ENCODE data around the gene TAC3.

Gene TAC3

DNA sequence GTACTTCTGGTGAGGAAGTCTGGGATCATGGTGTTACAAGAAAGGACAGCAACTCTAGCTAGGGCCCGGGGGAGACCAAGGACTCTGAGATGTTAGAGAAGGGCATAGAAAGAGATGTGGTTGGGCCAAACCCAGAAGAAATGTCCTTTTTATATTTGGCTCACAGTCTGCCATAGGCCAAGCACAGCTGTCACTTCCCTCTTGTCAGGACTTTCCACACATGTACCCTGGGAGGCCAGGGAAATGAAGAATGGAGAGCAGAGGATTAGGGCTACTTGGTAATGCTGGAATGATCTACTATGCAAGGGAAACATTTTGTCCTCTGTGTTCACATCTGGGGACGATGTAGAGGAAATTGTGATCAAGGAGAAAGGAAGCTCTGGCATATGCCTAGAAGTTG is 24.4 kb upstream of the TAC3 start:
- TF ChIP-seq NFIC (IDR thresholded peaks at IDR 0.05) (no peak), ZBTB7A (IDR thresholded peaks at IDR 0.05; ENCODE audit: low read depth) (no peak), EP300 (IDR thresholded peaks at IDR 0.05; ENCODE audit: borderline replicate concordance) (no peak), TAF1 (IDR thresholded peaks at IDR 0.05; ENCODE audit: low read depth) (no peak), CEBPB (IDR thresholded peaks at IDR 0.05) (no peak), EGR1 (IDR thresholded peaks at IDR 0.05) (no peak), TEAD4 (IDR thresholded peaks at IDR 0.05) (no peak), CREB1 (IDR thresholded peaks at IDR 0.05; ENCODE audit: low read depth) (no peak), YY1 (IDR thresholded peaks at IDR 0.05; ENCODE audit: low read depth) (no peak)
- TF ChIP-seq, protein P1, sequence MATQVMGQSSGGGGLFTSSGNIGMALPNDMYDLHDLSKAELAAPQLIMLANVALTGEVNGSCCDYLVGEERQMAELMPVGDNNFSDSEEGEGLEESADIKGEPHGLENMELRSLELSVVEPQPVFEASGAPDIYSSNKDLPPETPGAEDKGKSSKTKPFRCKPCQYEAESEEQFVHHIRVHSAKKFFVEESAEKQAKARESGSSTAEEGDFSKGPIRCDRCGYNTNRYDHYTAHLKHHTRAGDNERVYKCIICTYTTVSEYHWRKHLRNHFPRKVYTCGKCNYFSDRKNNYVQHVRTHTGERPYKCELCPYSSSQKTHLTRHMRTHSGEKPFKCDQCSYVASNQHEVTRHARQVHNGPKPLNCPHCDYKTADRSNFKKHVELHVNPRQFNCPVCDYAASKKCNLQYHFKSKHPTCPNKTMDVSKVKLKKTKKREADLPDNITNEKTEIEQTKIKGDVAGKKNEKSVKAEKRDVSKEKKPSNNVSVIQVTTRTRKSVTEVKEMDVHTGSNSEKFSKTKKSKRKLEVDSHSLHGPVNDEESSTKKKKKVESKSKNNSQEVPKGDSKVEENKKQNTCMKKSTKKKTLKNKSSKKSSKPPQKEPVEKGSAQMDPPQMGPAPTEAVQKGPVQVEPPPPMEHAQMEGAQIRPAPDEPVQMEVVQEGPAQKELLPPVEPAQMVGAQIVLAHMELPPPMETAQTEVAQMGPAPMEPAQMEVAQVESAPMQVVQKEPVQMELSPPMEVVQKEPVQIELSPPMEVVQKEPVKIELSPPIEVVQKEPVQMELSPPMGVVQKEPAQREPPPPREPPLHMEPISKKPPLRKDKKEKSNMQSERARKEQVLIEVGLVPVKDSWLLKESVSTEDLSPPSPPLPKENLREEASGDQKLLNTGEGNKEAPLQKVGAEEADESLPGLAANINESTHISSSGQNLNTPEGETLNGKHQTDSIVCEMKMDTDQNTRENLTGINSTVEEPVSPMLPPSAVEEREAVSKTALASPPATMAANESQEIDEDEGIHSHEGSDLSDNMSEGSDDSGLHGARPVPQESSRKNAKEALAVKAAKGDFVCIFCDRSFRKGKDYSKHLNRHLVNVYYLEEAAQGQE (IDR thresholded peaks at IDR 0.05; ENCODE audit: low read depth) = no peak
- TF ChIP-seq, protein P2, sequence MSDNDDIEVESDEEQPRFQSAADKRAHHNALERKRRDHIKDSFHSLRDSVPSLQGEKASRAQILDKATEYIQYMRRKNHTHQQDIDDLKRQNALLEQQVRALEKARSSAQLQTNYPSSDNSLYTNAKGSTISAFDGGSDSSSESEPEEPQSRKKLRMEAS (IDR thresholded peaks at IDR 0.05) = no peak

DNA sequence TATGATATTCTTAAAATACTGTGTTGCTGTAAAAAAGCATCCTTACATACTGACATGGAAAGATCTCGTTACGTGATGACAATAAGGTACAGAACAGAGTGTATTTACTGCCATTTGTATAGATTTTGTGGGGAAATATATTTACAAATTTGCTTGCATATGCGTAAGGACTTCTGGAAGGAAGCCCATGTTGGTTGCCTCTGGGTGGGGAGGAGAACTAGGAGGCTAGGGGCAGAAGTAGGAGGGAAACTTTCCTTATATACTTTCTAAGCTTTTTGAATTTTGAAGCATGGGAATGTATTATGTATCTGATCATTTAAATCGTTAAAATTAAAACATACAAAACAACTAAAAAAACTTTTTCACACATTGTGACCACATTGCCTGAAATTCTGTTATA is 23.9 kb upstream of the TAC3 start:
- TF ChIP-seq YY1 (IDR thresholded peaks at IDR 0.05; ENCODE audit: low read depth) = no peak
- TF ChIP-seq, protein P2 (IDR thresholded peaks at IDR 0.05) = no peak
- no peak for TF ChIP-seq TEAD4 (IDR thresholded peaks at IDR 0.05)
- TF ChIP-seq NFIC (IDR thresholded peaks at IDR 0.05) = no peak
- TF ChIP-seq ZBTB7A (IDR thresholded peaks at IDR 0.05; ENCODE audit: low read depth) = no peak
- no peak for TF ChIP-seq CEBPB (IDR thresholded peaks at IDR 0.05)
- TF ChIP-seq TCF12 (IDR thresholded peaks at IDR 0.05; ENCODE audit: low read depth) = no peak
- no peak for TF ChIP-seq CREB1 (IDR thresholded peaks at IDR 0.05; ENCODE audit: low read depth)
- no peak for TF ChIP-seq TAF1 (IDR thresholded peaks at IDR 0.05; ENCODE audit: low read depth)
- TF ChIP-seq, protein P3, sequence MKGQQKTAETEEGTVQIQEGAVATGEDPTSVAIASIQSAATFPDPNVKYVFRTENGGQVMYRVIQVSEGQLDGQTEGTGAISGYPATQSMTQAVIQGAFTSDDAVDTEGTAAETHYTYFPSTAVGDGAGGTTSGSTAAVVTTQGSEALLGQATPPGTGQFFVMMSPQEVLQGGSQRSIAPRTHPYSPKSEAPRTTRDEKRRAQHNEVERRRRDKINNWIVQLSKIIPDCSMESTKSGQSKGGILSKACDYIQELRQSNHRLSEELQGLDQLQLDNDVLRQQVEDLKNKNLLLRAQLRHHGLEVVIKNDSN (IDR thresholded peaks at IDR 0.05) = no peak
- no peak for TF ChIP-seq EGR1 (IDR thresholded peaks at IDR 0.05)
- no peak for TF ChIP-seq EP300 (IDR thresholded peaks at IDR 0.05; ENCODE audit: borderline replicate concordance)

DNA sequence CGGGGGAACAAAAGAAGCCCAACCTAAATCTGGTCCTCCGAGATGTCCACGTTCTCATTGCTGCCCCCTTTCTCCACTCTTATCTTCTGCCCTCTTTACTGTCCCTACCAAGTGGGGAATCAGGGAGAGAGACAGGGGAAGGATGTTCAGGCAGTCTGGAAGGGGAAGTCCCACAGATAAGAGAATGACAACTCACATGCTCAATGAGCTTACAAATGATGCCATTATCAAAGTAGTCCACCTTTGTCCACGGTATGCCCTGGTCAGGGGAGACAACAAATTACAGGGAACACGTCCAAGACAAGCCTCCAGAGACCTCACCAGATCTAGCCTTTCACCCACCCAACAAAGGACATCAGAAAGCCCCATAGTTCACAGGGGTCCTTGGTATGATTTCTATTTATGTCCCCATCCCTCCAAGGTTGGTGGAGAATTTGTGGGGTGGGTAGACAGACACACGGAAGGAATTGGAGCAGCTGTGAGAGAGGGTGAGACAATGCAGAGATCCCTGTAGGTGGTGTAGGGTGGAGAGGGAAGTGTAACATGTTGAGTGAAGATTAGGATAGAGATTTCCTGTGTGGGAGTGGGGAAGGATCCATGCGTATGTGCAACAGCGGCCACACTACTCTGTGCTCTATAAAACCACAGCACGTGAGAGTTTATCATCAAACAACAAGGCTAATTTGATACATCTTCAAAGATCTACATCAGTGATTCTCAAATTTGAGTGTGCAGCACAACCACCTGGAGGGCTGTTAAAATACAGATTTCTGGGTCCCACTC is 22.9 kb upstream of the TAC3 start:
- TF ChIP-seq YY1 (IDR thresholded peaks at IDR 0.05; ENCODE audit: low read depth) (no peak), EP300 (IDR thresholded peaks at IDR 0.05; ENCODE audit: borderline replicate concordance) (no peak), NFIC (IDR thresholded peaks at IDR 0.05) (no peak), EGR1 (IDR thresholded peaks at IDR 0.05) (no peak), CREB1 (IDR thresholded peaks at IDR 0.05; ENCODE audit: low read depth) (no peak), CEBPB (IDR thresholded peaks at IDR 0.05) (no peak), TEAD4 (IDR thresholded peaks at IDR 0.05) (no peak), RAD21 (IDR thresholded peaks at IDR 0.05; ENCODE audit: low read depth) (no peak), ZBTB7A (IDR thresholded peaks at IDR 0.05; ENCODE audit: low read depth) (no peak)
- TF ChIP-seq, protein P3 (IDR thresholded peaks at IDR 0.05) = no peak
- TF ChIP-seq, protein P2 (IDR thresholded peaks at IDR 0.05) = no peak

DNA sequence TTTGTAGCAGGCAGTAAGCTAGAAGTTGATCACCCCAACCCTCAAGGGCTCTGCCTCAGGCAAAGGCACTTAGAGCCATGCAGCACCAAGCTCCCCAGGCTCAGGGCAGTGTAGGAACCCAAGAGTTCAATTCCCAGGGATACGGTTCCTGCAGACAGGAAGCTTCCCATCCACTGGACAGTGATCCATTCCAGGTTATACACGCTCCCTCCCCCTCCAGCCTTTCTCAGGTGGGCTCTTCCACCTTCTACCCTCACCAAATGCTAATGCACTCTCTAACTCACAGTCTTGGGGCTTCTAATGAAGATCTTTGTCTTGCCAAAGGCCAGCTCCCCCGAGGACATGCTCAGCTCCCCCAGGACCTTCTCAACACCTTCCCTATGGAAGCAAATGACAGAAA is 20.9 kb upstream of the TAC3 start:
- TF ChIP-seq, protein P3 (IDR thresholded peaks at IDR 0.05) = no peak
- TF ChIP-seq TCF12 (IDR thresholded peaks at IDR 0.05; ENCODE audit: low read depth) = no peak
- TF ChIP-seq, protein P2 (IDR thresholded peaks at IDR 0.05) = no peak
- no peak for TF ChIP-seq RAD21 (IDR thresholded peaks at IDR 0.05; ENCODE audit: low read depth)
- TF ChIP-seq ZBTB7A (IDR thresholded peaks at IDR 0.05; ENCODE audit: low read depth) = no peak
- no peak for TF ChIP-seq FOXM1 (IDR thresholded peaks at IDR 0.05; ENCODE audit: borderline replicate concordance, low read depth)
- no peak for TF ChIP-seq EGR1 (IDR thresholded peaks at IDR 0.05)
- TF ChIP-seq YY1 (IDR thresholded peaks at IDR 0.05; ENCODE audit: low read depth) = no peak
- TF ChIP-seq CEBPB (IDR thresholded peaks at IDR 0.05) = no peak
- TF ChIP-seq TAF1 (IDR thresholded peaks at IDR 0.05; ENCODE audit: low read depth) = no peak
- TF ChIP-seq NFIC (IDR thresholded peaks at IDR 0.05) = no peak
- TF ChIP-seq, protein P1 (IDR thresholded peaks at IDR 0.05; ENCODE audit: low read depth) = no peak

DNA sequence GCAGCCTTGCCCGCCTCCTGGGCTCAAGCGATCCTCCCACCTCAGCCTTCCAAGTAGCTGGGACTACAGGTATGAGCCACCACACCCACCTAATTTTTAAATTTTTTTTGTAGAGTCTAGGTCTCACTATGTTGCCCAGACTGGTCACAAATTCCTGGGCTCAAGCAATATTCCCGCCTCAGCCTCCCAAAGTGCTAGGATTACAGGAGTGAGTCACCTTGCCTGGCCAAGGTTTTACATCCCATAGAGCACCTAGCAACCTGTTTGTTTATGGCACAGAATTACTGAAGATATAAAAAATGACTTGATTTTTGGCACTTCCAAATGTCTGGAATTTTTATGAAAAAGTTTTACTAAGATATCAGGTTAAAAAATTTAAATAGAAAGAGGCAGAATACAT is 17.1 kb upstream of the TAC3 start:
- no peak for TF ChIP-seq TEAD4 (IDR thresholded peaks at IDR 0.05)
- no peak for TF ChIP-seq ZBTB7A (IDR thresholded peaks at IDR 0.05; ENCODE audit: low read depth)
- TF ChIP-seq TAF1 (IDR thresholded peaks at IDR 0.05; ENCODE audit: low read depth) = no peak
- TF ChIP-seq, protein P1 (IDR thresholded peaks at IDR 0.05; ENCODE audit: low read depth) = no peak
- no peak for TF ChIP-seq CEBPB (IDR thresholded peaks at IDR 0.05)
- TF ChIP-seq RAD21 (IDR thresholded peaks at IDR 0.05; ENCODE audit: low read depth) = no peak
- TF ChIP-seq TCF12 (IDR thresholded peaks at IDR 0.05; ENCODE audit: low read depth) = no peak
- TF ChIP-seq, protein P2 (IDR thresholded peaks at IDR 0.05) = no peak
- TF ChIP-seq, protein P3 (IDR thresholded peaks at IDR 0.05) = no peak
- TF ChIP-seq FOXM1 (IDR thresholded peaks at IDR 0.05; ENCODE audit: borderline replicate concordance, low read depth) = no peak
- no peak for TF ChIP-seq NFIC (IDR thresholded peaks at IDR 0.05)
- TF ChIP-seq YY1 (IDR thresholded peaks at IDR 0.05; ENCODE audit: low read depth) = no peak
- no peak for TF ChIP-seq EP300 (IDR thresholded peaks at IDR 0.05; ENCODE audit: borderline replicate concordance)
- no peak for TF ChIP-seq CREB1 (IDR thresholded peaks at IDR 0.05; ENCODE audit: low read depth)
- TF ChIP-seq EGR1 (IDR thresholded peaks at IDR 0.05) = no peak

All from Ishikawa (cell line).